SK-N-SH (cell line): ENCODE data around the gene SLC26A2. TPM values are rescaled to one million over a fixed set of nuclear protein-coding genes. Genes with fewer than 3 reads are reported as not detected.
A peak's percentile ranks its signal among the peaks of the same experiment; 100 is the strongest.

Source experiments
- CTCF ChIA-PET: fragments of 300-600, 350-600 bp; formaldehyde crosslinking; extraction: SDS; loops from one replicate; lab custom pipeline; 2021; lab: Yijun Ruan, JAX
- POLR2A ChIA-PET: fragments of 350-600 bp; sonication (Branson Sonifier 250); formaldehyde crosslinking; extraction: SDS; loops from one replicate; lab custom pipeline; 2020; ENCODE audit warnings: antibody characterized with exemption, inconsistent platforms; lab: Yijun Ruan, JAX
- DNase-seq: peaks from one replicate; pipeline ENCODE4 v3.0.0; 2012
- H2AFZ ChIP-seq: fragments of 200-600 bp; sonication (generic); 2 replicates; pipeline ENCODE4 v1.8.1; 2016; ENCODE audit warnings: antibody characterized with exemption, mild to moderate bottlenecking, low read depth
- H3F3A ChIP-seq: fragments of 200-600 bp; sonication (generic); replicated peaks from 2 replicates; pipeline ENCODE3; 2016; ENCODE audit warnings: antibody characterized with exemption, mild to moderate bottlenecking; ENCODE audit not compliant: insufficient read depth
- H3K27ac ChIP-seq, 2 experiments: fragments of 200-500 bp in 1 of 2; fragments of 200-600 bp in 1 of 2; sonication (Bioruptor generic) in 1 of 2; sonication (generic), shearing (Covaris generic) in 1 of 2; 2 replicates each; pipeline versions ENCODE4 v1.5.1 to v1.6.1; 2014 to 2016; ENCODE audit warnings: low read depth in 2 of 2, inconsistent platforms in 1 of 2, low read length in 1 of 2, mild to moderate bottlenecking in 1 of 2, mixed read lengths in 1 of 2
- H3K27me3 ChIP-seq: fragments of 200-600 bp; sonication (generic), shearing (Covaris generic); 2 replicates; pipeline ENCODE4 v1.6.1; 2016; ENCODE audit warnings: mixed run types; ENCODE audit not compliant: insufficient read depth
- H3K36me3 ChIP-seq, 2 experiments: fragments of 200-500 bp in 1 of 2; fragments of 200-600 bp in 1 of 2; sonication (Bioruptor generic) in 1 of 2; sonication (generic) in 1 of 2; replicated peaks in 1 of 2; 2 replicates each; pipeline versions ENCODE3 to v1.5.1; 2014 to 2016; ENCODE audit warnings: low read length in 1 of 2, mild to moderate bottlenecking in 1 of 2; ENCODE audit not compliant: insufficient read depth in 2 of 2, control insufficient read depth in 1 of 2
- H3K4me1 ChIP-seq, 2 experiments: fragments of 200-500 bp in 1 of 2; fragments of 200-600 bp in 1 of 2; sonication (Bioruptor generic) in 1 of 2; sonication (generic), shearing (Covaris generic) in 1 of 2; 2 replicates each; pipeline versions ENCODE4 v1.5.1 to v1.6.1; 2014 to 2016; ENCODE audit warnings: low read depth in 1 of 2, low read length in 1 of 2, mixed run types in 1 of 2; ENCODE audit not compliant: insufficient read depth in 2 of 2, control insufficient read depth in 1 of 2
- H3K4me2 ChIP-seq: fragments of 200-600 bp; sonication (generic), shearing (Covaris generic); 2 replicates; pipeline ENCODE4 v1.6.1; 2017; ENCODE audit warnings: mixed run types
- H3K4me3 ChIP-seq, 2 experiments: fragments of 200-500 bp in 1 of 2; fragments of 200-600 bp in 1 of 2; sonication (Bioruptor generic) in 1 of 2; sonication (generic), shearing (Covaris generic) in 1 of 2; 2 replicates each; pipeline versions ENCODE4 v1.5.1 to v1.8.1; 2014 to 2016; ENCODE audit warnings: low read depth in 2 of 2, inconsistent platforms in 1 of 2, low read length in 1 of 2, mild to moderate bottlenecking in 1 of 2, mixed read lengths in 1 of 2, moderate library complexity in 1 of 2
- H3K79me2 ChIP-seq: fragments of 200-600 bp; sonication (generic); 2 replicates; pipeline ENCODE4 v1.8.1; 2017; ENCODE audit warnings: mild to moderate bottlenecking; ENCODE audit not compliant: insufficient read depth
- H3K9ac ChIP-seq: fragments of 200-600 bp; sonication (generic); 2 replicates; pipeline ENCODE4 v1.6.1; 2017; ENCODE audit warnings: mixed run types
- H3K9me2 ChIP-seq: fragments of 200-600 bp; sonication (generic); 2 replicates; pipeline ENCODE4 v1.6.1; 2017; ENCODE audit warnings: mixed run types
- H3K9me3 ChIP-seq: fragments of 200-600 bp; sonication (generic); 2 replicates; pipeline ENCODE4 v1.6.1; 2017; ENCODE audit warnings: mixed run types, mild to moderate bottlenecking, moderate library complexity
- H4K20me1 ChIP-seq: fragments of 200-600 bp; sonication (generic); 2 replicates; pipeline ENCODE4 v1.6.1; 2017; ENCODE audit warnings: mild to moderate bottlenecking, mixed run types; ENCODE audit not compliant: insufficient read depth
- CHD2 ChIP-seq: fragments of 150-350 bp; IDR thresholded peaks from 2 replicates; pipeline ENCODE4 v1.6.1; 2018; ENCODE audit warnings: low read length; ENCODE audit not compliant: partially characterized antibody
- ELF1 ChIP-seq: IDR thresholded peaks from 2 replicates; pipeline ENCODE4 v1.4.0; 2012
- EP300 ChIP-seq, 2 experiments: IDR thresholded peaks; 2 replicates each; pipeline versions ENCODE4 v1.4.0 to v1.6.1; 2012; ENCODE audit warnings: borderline replicate concordance in 1 of 2, low read depth in 1 of 2, low read length in 1 of 2
- EZH2phosphoT487 ChIP-seq: fragments of 200-600 bp; sonication (generic); IDR thresholded peaks from 2 replicates; pipeline ENCODE4 v1.6.1; 2017; ENCODE audit warnings: low read depth, mixed run types, mild to moderate bottlenecking, antibody characterized with exemption, moderate library complexity, borderline replicate concordance
- FOXJ3 ChIP-seq: sonication (generic); formaldehyde crosslinking; IDR thresholded peaks from 2 replicates; pipeline ENCODE4 v1.5.1; 2020; ENCODE audit warnings: mild to moderate bottlenecking, missing genetic modification reagents
- GABPA ChIP-seq: IDR thresholded peaks from 2 replicates; pipeline ENCODE4 v1.4.0; 2012; ENCODE audit warnings: low read depth, mild to moderate bottlenecking
- GATA2 ChIP-seq: sonication (generic); formaldehyde crosslinking; IDR thresholded peaks from 2 replicates; pipeline ENCODE4 v1.5.0; 2020; ENCODE audit warnings: mild to moderate bottlenecking, missing genetic modification reagents
- JUND ChIP-seq: IDR thresholded peaks from 2 replicates; pipeline ENCODE4 v1.4.0; 2012
- MXI1 ChIP-seq: IDR thresholded peaks from 2 replicates; pipeline ENCODE4 v1.6.1; 2012; ENCODE audit warnings: mild to moderate bottlenecking, low read depth, low read length, improper control_type of control experiment
- NFIC ChIP-seq: IDR thresholded peaks from 2 replicates; pipeline ENCODE4 v1.4.0; 2012; ENCODE audit warnings: borderline replicate concordance
- NRF1 ChIP-seq: IDR thresholded peaks from 2 replicates; pipeline ENCODE4 v1.6.1; 2012; ENCODE audit warnings: low read depth, mild to moderate bottlenecking, low read length
- POLR2AphosphoS5 ChIP-seq: IDR thresholded peaks from 2 replicates; pipeline ENCODE4 v1.6.1; 2012; ENCODE audit warnings: low read depth, low read length
- RAD21 ChIP-seq: IDR thresholded peaks from 2 replicates; pipeline ENCODE4 v1.6.1; 2012; ENCODE audit warnings: mild to moderate bottlenecking, low read length
- RCOR1 ChIP-seq: fragments of 150-350 bp; IDR thresholded peaks from 2 replicates; pipeline ENCODE4 v1.6.1; 2017; ENCODE audit warnings: antibody characterized with exemption, low read length
- SIN3A ChIP-seq: IDR thresholded peaks from 2 replicates; pipeline ENCODE4 v1.6.1; 2012; ENCODE audit warnings: low read depth, mild to moderate bottlenecking, low read length, moderate library complexity, borderline replicate concordance
- TAF1 ChIP-seq: IDR thresholded peaks from 2 replicates; pipeline ENCODE4 v1.6.1; 2012; ENCODE audit warnings: low read depth, mild to moderate bottlenecking, low read length, moderate library complexity, borderline replicate concordance
- TCF12 ChIP-seq: IDR thresholded peaks from 2 replicates; pipeline ENCODE4 v1.4.0; 2012
- YY1 ChIP-seq: IDR thresholded peaks from 2 replicates; pipeline ENCODE4 v1.4.0; 2012; ENCODE audit warnings: low read depth, mild to moderate bottlenecking
- WGBS: methylation state at CpG from one replicate; pipeline ENCODE4 v1.1.6; 2017; ENCODE audit warnings: low lambda C conversion rate; 5-methylcytosine and 5-hydroxymethylcytosine counted together
- polyA plus RNA-seq, 3 experiments: library from polyadenylated mRNA; depleted of rRNA; stranded (reverse); fragments of >200 nt; gene quantifications; 2 replicates each; pipeline ENCODE4 v1.2.3, GENCODE V29; 2012
- TF ChIP-seq, protein P1 (sequence below): IDR thresholded peaks from 2 replicates; pipeline ENCODE4 v1.4.0; 2012; ENCODE audit warnings: low read depth, borderline replicate concordance
- TF ChIP-seq, protein P2 (sequence below): IDR thresholded peaks from 2 replicates; pipeline ENCODE4 v1.4.0; 2012; ENCODE audit warnings: low read depth
- TF ChIP-seq, protein P3 (sequence below): fragments of 150-350 bp; IDR thresholded peaks from 2 replicates; pipeline ENCODE4 v1.6.1; 2016; ENCODE audit warnings: mild to moderate bottlenecking, low read depth, low read length
- TF ChIP-seq, protein P4 (sequence below): fragments of 150-350 bp; IDR thresholded peaks from 2 replicates; pipeline ENCODE4 v1.6.1; 2017; ENCODE audit warnings: antibody characterized with exemption, low read length, low read depth, borderline replicate concordance
- TF ChIP-seq, protein P5 (sequence below): IDR thresholded peaks from 2 replicates; pipeline ENCODE4 v1.6.1; 2012; ENCODE audit warnings: mild to moderate bottlenecking, low read depth, low read length, moderate library complexity

SLC26A2 gene
- polyA plus RNA-seq, 1 of the 3 experiments (the other 2 are of a cell fraction), result 1.3 TPM

DNA sequence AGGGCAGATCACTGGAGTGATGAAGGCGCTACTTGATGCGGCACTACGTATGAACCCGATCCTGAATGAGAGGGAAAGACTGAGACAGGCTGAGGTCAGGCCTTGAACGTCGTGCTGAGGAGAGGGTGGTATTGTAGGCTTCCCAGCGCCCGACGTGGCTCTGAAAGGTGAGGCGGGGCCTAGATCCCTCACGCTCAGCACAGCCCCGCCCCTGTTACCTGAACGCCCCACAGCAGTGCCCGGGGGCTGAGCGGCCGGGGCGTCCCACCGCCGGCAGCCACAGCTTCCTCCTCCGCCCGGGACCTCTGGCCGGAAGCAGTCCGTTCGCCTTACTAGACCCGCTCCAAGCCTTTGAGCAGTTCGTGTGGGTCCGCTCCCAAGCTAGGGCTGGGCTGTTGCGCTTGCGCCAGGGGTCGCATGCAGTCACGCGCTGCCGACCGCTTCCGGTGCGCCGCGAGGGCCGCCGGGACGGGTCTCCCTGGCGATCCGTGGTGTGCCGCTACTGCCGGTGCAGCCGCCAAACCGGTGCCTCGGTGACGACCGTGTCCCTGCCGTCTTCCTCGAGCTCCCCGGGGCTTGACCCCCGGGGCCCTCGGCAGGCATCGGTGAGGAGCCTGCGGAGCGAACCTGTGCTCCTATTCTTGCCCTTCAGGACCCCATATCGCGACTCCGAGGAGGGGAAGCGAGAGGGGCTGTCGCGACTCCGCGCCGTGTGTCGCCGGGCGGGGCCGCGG lies 39.9 kb downstream of the SLC26A2 start, which contains the start of the genes HMGXB3 and TIGD6:
Gene HMGXB3 (plus strand): TSS at position 484 of the 734 bp plus-strand sequence. CDS start 4,114 bp downstream, outside the sequence.
Gene TIGD6 (minus strand): TSS at position 399 of the 734 bp plus-strand sequence. CDS start 4,306 bp downstream, outside the sequence.
- Histone ChIP-seq H3K79me2 (peaks cover 60% of the 10 kb centered on the region), H3K36me3 (peaks cover 17 to 22% of the 10 kb centered on the region in 2 experiments), H3K4me2 (peak within 1 kb of the TSS; percentile 96), H3K27me3 (no peaks in the 10 kb centered on the region), H3K9ac (peak within 1 kb of the TSS; percentile 95), H3K4me1 (peaks cover 13 to 26% of the 10 kb centered on the region in 2 experiments; a peak in 3 of 4 replicates), H4K20me1 (peaks cover 12% of the 10 kb centered on the region), H3F3A (peaks cover 10% of the 10 kb centered on the region), H3K9me3 (no peaks in the 10 kb centered on the region), H3K27ac (peak within 1 kb of the TSS; percentile 85 to 88), H3K9me2 (no peaks in the 10 kb centered on the region), H2AFZ (peak within 1 kb of the TSS; percentile 85), H3K4me3 (peak within 1 kb of the TSS; percentile 83 to 96)
- WGBS, result under 1% methylated on average over 29 of the region's 72 CpGs
- ChIA-PET CTCF (interaction anchor here (0.8 to 4.5 kb wide), 11 partner anchors 10 to 364 kb away, joined by 3 to 29 read pairs (median 4); partner anchors contain the start of gene CSF1R), POLR2A (interaction anchor here (0.7 to 1.1 kb wide), 6 partner anchors 10 to 450 kb away, joined by 3 read pairs; no protein-coding TSS in a partner anchor)
- TF ChIP-seq EP300 (IDR thresholded peaks at IDR 0.05; ENCODE audit: borderline replicate concordance in 1 of 2, low read depth in 1 of 2, low read length in 1 of 2), result no peak
- no peak for TF ChIP-seq GATA2 (CRISPR knock-in tag)
- no peak for TF ChIP-seq RAD21
- TF ChIP-seq YY1, result peak; percentile 59; the same call in 1 of the 2 replicates
- TF ChIP-seq, protein P1, sequence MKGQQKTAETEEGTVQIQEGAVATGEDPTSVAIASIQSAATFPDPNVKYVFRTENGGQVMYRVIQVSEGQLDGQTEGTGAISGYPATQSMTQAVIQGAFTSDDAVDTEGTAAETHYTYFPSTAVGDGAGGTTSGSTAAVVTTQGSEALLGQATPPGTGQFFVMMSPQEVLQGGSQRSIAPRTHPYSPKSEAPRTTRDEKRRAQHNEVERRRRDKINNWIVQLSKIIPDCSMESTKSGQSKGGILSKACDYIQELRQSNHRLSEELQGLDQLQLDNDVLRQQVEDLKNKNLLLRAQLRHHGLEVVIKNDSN, result peak; percentile 97
- peak; percentile 14; the same call in 1 of the 2 replicates for TF ChIP-seq SIN3A
- TF ChIP-seq, protein P2, sequence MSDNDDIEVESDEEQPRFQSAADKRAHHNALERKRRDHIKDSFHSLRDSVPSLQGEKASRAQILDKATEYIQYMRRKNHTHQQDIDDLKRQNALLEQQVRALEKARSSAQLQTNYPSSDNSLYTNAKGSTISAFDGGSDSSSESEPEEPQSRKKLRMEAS, result peak; percentile 84
- TF ChIP-seq, protein P3, sequence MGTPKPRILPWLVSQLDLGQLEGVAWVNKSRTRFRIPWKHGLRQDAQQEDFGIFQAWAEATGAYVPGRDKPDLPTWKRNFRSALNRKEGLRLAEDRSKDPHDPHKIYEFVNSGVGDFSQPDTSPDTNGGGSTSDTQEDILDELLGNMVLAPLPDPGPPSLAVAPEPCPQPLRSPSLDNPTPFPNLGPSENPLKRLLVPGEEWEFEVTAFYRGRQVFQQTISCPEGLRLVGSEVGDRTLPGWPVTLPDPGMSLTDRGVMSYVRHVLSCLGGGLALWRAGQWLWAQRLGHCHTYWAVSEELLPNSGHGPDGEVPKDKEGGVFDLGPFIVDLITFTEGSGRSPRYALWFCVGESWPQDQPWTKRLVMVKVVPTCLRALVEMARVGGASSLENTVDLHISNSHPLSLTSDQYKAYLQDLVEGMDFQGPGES, result no peak
- TF ChIP-seq POLR2AphosphoS5, result peak; percentile 83
- TF ChIP-seq NFIC, result no peak
- no peak for TF ChIP-seq EZH2phosphoT487
- TF ChIP-seq, protein P4, sequence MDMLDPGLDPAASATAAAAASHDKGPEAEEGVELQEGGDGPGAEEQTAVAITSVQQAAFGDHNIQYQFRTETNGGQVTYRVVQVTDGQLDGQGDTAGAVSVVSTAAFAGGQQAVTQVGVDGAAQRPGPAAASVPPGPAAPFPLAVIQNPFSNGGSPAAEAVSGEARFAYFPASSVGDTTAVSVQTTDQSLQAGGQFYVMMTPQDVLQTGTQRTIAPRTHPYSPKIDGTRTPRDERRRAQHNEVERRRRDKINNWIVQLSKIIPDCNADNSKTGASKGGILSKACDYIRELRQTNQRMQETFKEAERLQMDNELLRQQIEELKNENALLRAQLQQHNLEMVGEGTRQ, result peak; percentile 87
- TF ChIP-seq TCF12, result no peak
- no peak for TF ChIP-seq JUND
- TF ChIP-seq, protein P5, sequence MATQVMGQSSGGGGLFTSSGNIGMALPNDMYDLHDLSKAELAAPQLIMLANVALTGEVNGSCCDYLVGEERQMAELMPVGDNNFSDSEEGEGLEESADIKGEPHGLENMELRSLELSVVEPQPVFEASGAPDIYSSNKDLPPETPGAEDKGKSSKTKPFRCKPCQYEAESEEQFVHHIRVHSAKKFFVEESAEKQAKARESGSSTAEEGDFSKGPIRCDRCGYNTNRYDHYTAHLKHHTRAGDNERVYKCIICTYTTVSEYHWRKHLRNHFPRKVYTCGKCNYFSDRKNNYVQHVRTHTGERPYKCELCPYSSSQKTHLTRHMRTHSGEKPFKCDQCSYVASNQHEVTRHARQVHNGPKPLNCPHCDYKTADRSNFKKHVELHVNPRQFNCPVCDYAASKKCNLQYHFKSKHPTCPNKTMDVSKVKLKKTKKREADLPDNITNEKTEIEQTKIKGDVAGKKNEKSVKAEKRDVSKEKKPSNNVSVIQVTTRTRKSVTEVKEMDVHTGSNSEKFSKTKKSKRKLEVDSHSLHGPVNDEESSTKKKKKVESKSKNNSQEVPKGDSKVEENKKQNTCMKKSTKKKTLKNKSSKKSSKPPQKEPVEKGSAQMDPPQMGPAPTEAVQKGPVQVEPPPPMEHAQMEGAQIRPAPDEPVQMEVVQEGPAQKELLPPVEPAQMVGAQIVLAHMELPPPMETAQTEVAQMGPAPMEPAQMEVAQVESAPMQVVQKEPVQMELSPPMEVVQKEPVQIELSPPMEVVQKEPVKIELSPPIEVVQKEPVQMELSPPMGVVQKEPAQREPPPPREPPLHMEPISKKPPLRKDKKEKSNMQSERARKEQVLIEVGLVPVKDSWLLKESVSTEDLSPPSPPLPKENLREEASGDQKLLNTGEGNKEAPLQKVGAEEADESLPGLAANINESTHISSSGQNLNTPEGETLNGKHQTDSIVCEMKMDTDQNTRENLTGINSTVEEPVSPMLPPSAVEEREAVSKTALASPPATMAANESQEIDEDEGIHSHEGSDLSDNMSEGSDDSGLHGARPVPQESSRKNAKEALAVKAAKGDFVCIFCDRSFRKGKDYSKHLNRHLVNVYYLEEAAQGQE, result 0 out of 2 replicates have a peak, but pooled peaks have one; percentile 41
- peak; percentile 94 for TF ChIP-seq NRF1
- peak; percentile 95 for TF ChIP-seq GABPA
- 0 out of 2 replicates have a peak, but pooled peaks have one; percentile 7 for TF ChIP-seq RCOR1
- TF ChIP-seq TAF1, result peak; percentile 93; the same call in 1 of the 2 replicates
- TF ChIP-seq FOXJ3 (CRISPR knock-in tag), result no peak
- TF ChIP-seq ELF1, result peak; percentile 69
- TF ChIP-seq MXI1, result peak; percentile 86
- peak; percentile 20 for TF ChIP-seq CHD2
- DNase-seq, result peak; percentile 97
